ENCODE measurements around the gene GREB1. TPM values are rescaled to one million over a fixed set of nuclear protein-coding genes. Genes with fewer than 3 reads are reported as not detected.

GREB1 gene
- total and polyA plus RNA-seq, 2 experiments from 2014 or later = 5.7 to 6.4 TPM

- H3K27ac ChIP-seq = no peak overlapping the region
- H3K27me3 ChIP-seq = no peaks in the 10 kb centered on the region
- H3K4me1 ChIP-seq (ENCODE audit: insufficient read depth) = peaks cover 24% of the 10 kb centered on the region
- no peak for DNase-seq (ENCODE audit: low spot score)
- no peaks in the 10 kb centered on the region for H4K20me1 ChIP-seq (ENCODE audit: insufficient read depth, poor library complexity, severe bottlenecking)
- H3K4me3 ChIP-seq = no peak overlapping the region
- WGBS (ENCODE audit: low lambda C conversion rate, missing lambda C conversion rate) = 97% methylated on average over 6 of the region's 6 CpGs
- H3K4me2 ChIP-seq = no peak overlapping the region
- TF ChIP-seq EZH2 (IDR thresholded peaks at IDR 0.05; ENCODE audit: borderline replicate concordance) = no peak
- no peak for TF ChIP-seq CTCF (IDR thresholded peaks at IDR 0.05; ENCODE audit: poor library complexity)
- no peak for TF ChIP-seq EZH2phosphoT487 (IDR thresholded peaks at IDR 0.05; ENCODE audit: low read depth, severe bottlenecking, unreplicated experiment)
- H2AFZ ChIP-seq = no peak overlapping the region
- peaks cover 5% of the 10 kb centered on the region for H3K79me2 ChIP-seq
- no peaks in the 10 kb centered on the region for H3K9me3 ChIP-seq (ENCODE audit: low read depth)
- H3K36me3 ChIP-seq (replicated peaks; ENCODE audit: insufficient read depth, low read depth) = no peaks in the 10 kb centered on the region
- no peaks in the 10 kb centered on the region for H3K9me2 ChIP-seq (replicated peaks; ENCODE audit: insufficient read depth)
These were observed 2.9 kb upstream of the GREB1 start for GRCh38 chr2:11530864-11531465.

- peak overlapping the region; percentile 52 for H3K4me2 ChIP-seq
- H2AFZ ChIP-seq = peak overlapping the region; percentile 41
- no peaks in the 10 kb centered on the region for H4K20me1 ChIP-seq (ENCODE audit: insufficient read depth, poor library complexity, severe bottlenecking)
- no peak overlapping the region for H3K4me3 ChIP-seq
- peaks cover 5% of the 10 kb centered on the region for H3K79me2 ChIP-seq
- no peak for DNase-seq (ENCODE audit: low spot score)
- no peaks in the 10 kb centered on the region for H3K9me2 ChIP-seq (replicated peaks; ENCODE audit: insufficient read depth)
- WGBS (ENCODE audit: low lambda C conversion rate, missing lambda C conversion rate) = 34% methylated on average over 10 of the region's 10 CpGs
- no peaks in the 10 kb centered on the region for H3K36me3 ChIP-seq (replicated peaks; ENCODE audit: insufficient read depth, low read depth)
- H3K27me3 ChIP-seq = no peaks in the 10 kb centered on the region
- H3K27ac ChIP-seq = no peak overlapping the region
- H3K4me1 ChIP-seq (ENCODE audit: insufficient read depth) = peaks cover 24% of the 10 kb centered on the region
- no peaks in the 10 kb centered on the region for H3K9me3 ChIP-seq (ENCODE audit: low read depth)
- no peak for TF ChIP-seq CTCF (IDR thresholded peaks at IDR 0.05; ENCODE audit: poor library complexity)
- no peak for TF ChIP-seq EZH2 (IDR thresholded peaks at IDR 0.05; ENCODE audit: borderline replicate concordance)
- no peak for TF ChIP-seq EZH2phosphoT487 (IDR thresholded peaks at IDR 0.05; ENCODE audit: low read depth, severe bottlenecking, unreplicated experiment)
These were observed 1.3 kb upstream of the GREB1 start for GRCh38 chr2:11532416-11533055.

- no peak overlapping the region for H3K27ac ChIP-seq
- no peak for DNase-seq (ENCODE audit: low spot score)
- TF ChIP-seq CTCF (IDR thresholded peaks at IDR 0.05; ENCODE audit: poor library complexity) = no peak
- no peak for TF ChIP-seq EZH2phosphoT487 (IDR thresholded peaks at IDR 0.05; ENCODE audit: low read depth, severe bottlenecking, unreplicated experiment)
- TF ChIP-seq EZH2 (IDR thresholded peaks at IDR 0.05; ENCODE audit: borderline replicate concordance) = no peak
- 81% methylated on average over 7 of the region's 7 CpGs for WGBS (ENCODE audit: low lambda C conversion rate, missing lambda C conversion rate)
- H3K4me3 ChIP-seq = no peak overlapping the region
- H3K4me1 ChIP-seq (ENCODE audit: insufficient read depth) = peaks cover 27% of the 10 kb centered on the region
- H3K4me2 ChIP-seq = no peak overlapping the region
- no peak overlapping the region for H2AFZ ChIP-seq
- no peaks in the 10 kb centered on the region for H3K27me3 ChIP-seq
- H3K9me3 ChIP-seq (ENCODE audit: low read depth) = no peaks in the 10 kb centered on the region
- H3K36me3 ChIP-seq (replicated peaks; ENCODE audit: insufficient read depth, low read depth) = no peaks in the 10 kb centered on the region
- H3K79me2 ChIP-seq = peaks cover 5% of the 10 kb centered on the region
- H3K9me2 ChIP-seq (replicated peaks; ENCODE audit: insufficient read depth) = no peaks in the 10 kb centered on the region
- no peaks in the 10 kb centered on the region for H4K20me1 ChIP-seq (ENCODE audit: insufficient read depth, poor library complexity, severe bottlenecking)
These were observed 363 bp downstream of the GREB1 start for GRCh38 chr2:11534071-11534745.

Data from hepatocyte (in vitro differentiated cells).